PC-3 (cell line): ENCODE data around the gene METTL1. TPM values are rescaled to one million over a fixed set of nuclear protein-coding genes. Genes with fewer than 3 reads are reported as not detected.

ENCODE experiments used
- ATAC-seq: fragments of 200-7000 bp; cut with Tn5 transposase; 2 replicates; pipeline ENCODE4 v1.9.1; 2020; ENCODE audit warnings: mild to moderate bottlenecking, moderate library complexity
- BruUV-seq: library from RNA; stranded (reverse); fragments of 400-500 nt; replicated peaks from 2 replicates; lab custom pipeline; 2021; lab: Mats Ljungman, UMichigan
- CTCF ChIA-PET: fragments of 300-600 bp; sonication (Branson Sonifier 250); formaldehyde crosslinking; loops from one replicate; lab custom pipeline; 2022; ENCODE audit warnings: antibody characterized with exemption; lab: Charles Lee
- POLR2A ChIA-PET: fragments of 300-600 bp; sonication (Branson Sonifier 250); formaldehyde crosslinking; loops from one replicate; lab custom pipeline; 2022; ENCODE audit warnings: antibody characterized with exemption; ENCODE audit not compliant: unreplicated experiment; lab: Charles Lee
- DNase-seq: peaks from one replicate; pipeline ENCODE4 v3.0.0-alpha.2; 2015
- H2AFZ ChIP-seq: fragments of 300-600 bp; sonication (generic); 2 replicates; pipeline ENCODE4 v1.6.0; 2016; ENCODE audit warnings: antibody characterized with exemption, low read length
- H3F3A ChIP-seq: fragments of 300-600 bp; sonication (generic); one replicate; pipeline ENCODE4 v1.6.0; 2017; ENCODE audit warnings: antibody characterized with exemption, low read length, control low read depth, mild to moderate bottlenecking; ENCODE audit not compliant: unreplicated experiment
- H3K27ac ChIP-seq: fragments of 300-600 bp; sonication (generic); 2 replicates; pipeline ENCODE4 v1.5.1; 2016; ENCODE audit warnings: mild to moderate bottlenecking, low read length
- H3K27me3 ChIP-seq: fragments of 300-600 bp; sonication (generic); 2 replicates; pipeline ENCODE4 v1.6.1; 2016; ENCODE audit warnings: low read length, mixed read lengths
- H3K36me3 ChIP-seq: fragments of 300-600 bp; sonication (generic); 2 replicates; pipeline ENCODE4 v1.6.1; 2016; ENCODE audit warnings: low read depth, mixed run types, low read length, mixed read lengths
- H3K4me1 ChIP-seq: fragments of 300-600 bp; sonication (generic); 2 replicates; pipeline ENCODE4 v1.5.1; 2016; ENCODE audit warnings: low read length; ENCODE audit not compliant: insufficient read depth
- H3K4me2 ChIP-seq: fragments of 300-600 bp; sonication (generic); 2 replicates; pipeline ENCODE4 v1.6.0; 2016; ENCODE audit warnings: low read length
- H3K4me3 ChIP-seq: fragments of 300-600 bp; sonication (generic); 2 replicates; pipeline ENCODE4 v1.5.1; 2016; ENCODE audit warnings: mild to moderate bottlenecking, low read length, mixed read lengths
- H3K79me2 ChIP-seq: fragments of 300-600 bp; sonication (generic); 2 replicates; pipeline ENCODE4 v1.6.1; 2017; ENCODE audit warnings: low read length, mixed read lengths
- H3K9ac ChIP-seq: fragments of 300-600 bp; sonication (generic); 2 replicates; pipeline ENCODE4 v1.6.0; 2016; ENCODE audit warnings: mild to moderate bottlenecking, low read length
- H3K9me2 ChIP-seq: fragments of 300-600 bp; sonication (generic); replicated peaks from 2 replicates; pipeline ENCODE4 v1.6.1; 2016; ENCODE audit warnings: mixed run types, low read length, mixed read lengths
- H3K9me3 ChIP-seq: fragments of 300-600 bp; sonication (generic); 2 replicates; pipeline ENCODE4 v1.6.1; 2016; ENCODE audit warnings: low read length, mixed read lengths
- H4K20me1 ChIP-seq: fragments of 300-600 bp; sonication (generic); 2 replicates; pipeline ENCODE4 v1.6.1; 2016; ENCODE audit warnings: low read length, mixed read lengths
- EZH2 ChIP-seq: fragments of 300-600 bp; sonication (generic); IDR thresholded peaks from one replicate; pipeline ENCODE4 v1.6.1; 2017; ENCODE audit warnings: antibody characterized with exemption, mild to moderate bottlenecking, low read length; ENCODE audit not compliant: unreplicated experiment
- EZH2phosphoT487 ChIP-seq: fragments of 300-600 bp; sonication (generic); IDR thresholded peaks from 2 replicates; pipeline ENCODE4 v1.6.1; 2018; ENCODE audit warnings: mild to moderate bottlenecking, antibody characterized with exemption, low read length, borderline replicate concordance
- intact Hi-C: fragments of 100-400 bp; cut with micrococcal nuclease; formaldehyde crosslinking; loops from 2 replicates; pipeline ENCODE4 v1.9.0; 2023
- total RNA-seq: library from RNA; depleted of rRNA; stranded (reverse); fragments of >200 nt; gene quantifications from 2 replicates; pipeline ENCODE4 v1.2.3, GENCODE V29; 2014
- TF ChIP-seq, protein P1 (sequence below): fragments of 300-600 bp; sonication (generic); conservative IDR thresholded peaks from 2 replicates; pipeline ENCODE4 v1.5.1; 2017; ENCODE audit warnings: antibody characterized with exemption, low read depth, mild to moderate bottlenecking, low read length

The METTL1 gene
- total RNA-seq, 1 experiment from 2014 or later: 29.8 TPM

DNA sequence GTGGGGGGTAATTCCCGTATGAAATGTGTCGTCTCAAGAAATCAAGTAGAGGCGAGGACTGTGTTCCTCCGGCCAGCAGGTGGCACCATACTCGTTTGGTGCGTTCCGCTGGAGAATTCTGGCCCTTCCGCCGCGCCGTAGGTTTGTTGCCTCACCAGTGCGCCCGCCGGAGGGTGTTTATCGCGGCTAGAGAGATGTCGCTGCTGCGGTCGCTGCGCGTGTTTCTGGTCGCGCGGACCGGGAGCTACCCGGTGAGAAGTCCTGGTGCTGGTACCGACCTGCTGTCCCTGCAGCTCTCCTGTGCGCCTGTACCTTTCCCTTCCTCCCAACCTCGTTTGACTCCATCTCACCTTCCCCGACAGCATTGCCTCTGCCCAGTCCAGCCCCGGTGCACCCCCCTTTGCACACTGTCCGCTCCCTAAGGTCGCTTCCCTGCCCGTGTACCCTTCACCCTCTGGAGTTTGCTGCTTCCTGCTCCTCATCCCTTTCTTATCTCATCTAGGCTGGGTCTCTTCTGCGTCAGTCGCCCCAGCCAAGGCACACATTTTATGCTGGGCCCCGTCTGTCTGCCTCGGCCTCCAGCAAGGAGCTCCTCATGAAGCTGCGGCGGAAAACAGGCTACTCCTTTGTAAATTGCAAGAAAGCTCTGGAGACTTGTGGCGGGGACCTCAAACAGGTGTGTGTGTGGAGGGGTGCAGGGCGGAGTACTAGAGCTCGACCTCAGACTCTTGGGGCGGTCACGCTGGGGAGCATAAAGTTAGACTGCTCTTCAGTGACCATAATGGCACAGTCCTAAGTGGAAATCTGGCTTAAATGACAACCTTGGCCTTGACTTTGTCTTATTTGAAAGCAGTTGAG, 10.9 kb upstream of the METTL1 start, which contains the start of gene TSFM:
TSFM (plus strand) TSS at position 180 of the 858 bp plus-strand sequence; CDS start at position 195, 15 bp downstream.
- intact Hi-C loops: no loop called here
- H3K4me1 ChIP-seq: peaks cover 6% of the 10 kb centered on the region; the same call in 1 of the 2 replicates
- H3K4me2 ChIP-seq: peak within 1 kb of the TSS; percentile 91
- no peaks in the 10 kb centered on the region for H4K20me1 ChIP-seq
- peaks cover 18% of the 10 kb centered on the region for H3K36me3 ChIP-seq
- ChIA-PET CTCF (interaction anchor here (0.6 to 0.9 kb wide), 3 partner anchors 11 to 83 kb away, joined by 3 to 5 read pairs (median 3); partner anchors contain the start of genes EEF1AKMT3 and METTL1), POLR2A (no interaction called here)
- ATAC-seq: peak; percentile 92
- DNase-seq: peak; percentile 96
- no peaks in the 10 kb centered on the region for H3K9me2 ChIP-seq
- H3K9ac ChIP-seq: peak within 1 kb of the TSS; percentile 87
- peak within 1 kb of the TSS; percentile 79 for H2AFZ ChIP-seq
- H3K27me3 ChIP-seq: no peaks in the 10 kb centered on the region
- TF ChIP-seq, protein P1, sequence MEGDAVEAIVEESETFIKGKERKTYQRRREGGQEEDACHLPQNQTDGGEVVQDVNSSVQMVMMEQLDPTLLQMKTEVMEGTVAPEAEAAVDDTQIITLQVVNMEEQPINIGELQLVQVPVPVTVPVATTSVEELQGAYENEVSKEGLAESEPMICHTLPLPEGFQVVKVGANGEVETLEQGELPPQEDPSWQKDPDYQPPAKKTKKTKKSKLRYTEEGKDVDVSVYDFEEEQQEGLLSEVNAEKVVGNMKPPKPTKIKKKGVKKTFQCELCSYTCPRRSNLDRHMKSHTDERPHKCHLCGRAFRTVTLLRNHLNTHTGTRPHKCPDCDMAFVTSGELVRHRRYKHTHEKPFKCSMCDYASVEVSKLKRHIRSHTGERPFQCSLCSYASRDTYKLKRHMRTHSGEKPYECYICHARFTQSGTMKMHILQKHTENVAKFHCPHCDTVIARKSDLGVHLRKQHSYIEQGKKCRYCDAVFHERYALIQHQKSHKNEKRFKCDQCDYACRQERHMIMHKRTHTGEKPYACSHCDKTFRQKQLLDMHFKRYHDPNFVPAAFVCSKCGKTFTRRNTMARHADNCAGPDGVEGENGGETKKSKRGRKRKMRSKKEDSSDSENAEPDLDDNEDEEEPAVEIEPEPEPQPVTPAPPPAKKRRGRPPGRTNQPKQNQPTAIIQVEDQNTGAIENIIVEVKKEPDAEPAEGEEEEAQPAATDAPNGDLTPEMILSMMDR: peak; percentile 93
- TF ChIP-seq EZH2phosphoT487: no peak
- peak within 1 kb of the TSS; percentile 93 for H3K4me3 ChIP-seq
- no peak within 1 kb of the TSS for H3K27ac ChIP-seq
- peaks cover 31% of the 10 kb centered on the region for H3K79me2 ChIP-seq
- no peaks in the 10 kb centered on the region for H3F3A ChIP-seq
- BruUV-seq: TSS peak; percentile 52
- no peaks in the 10 kb centered on the region for H3K9me3 ChIP-seq

DNA sequence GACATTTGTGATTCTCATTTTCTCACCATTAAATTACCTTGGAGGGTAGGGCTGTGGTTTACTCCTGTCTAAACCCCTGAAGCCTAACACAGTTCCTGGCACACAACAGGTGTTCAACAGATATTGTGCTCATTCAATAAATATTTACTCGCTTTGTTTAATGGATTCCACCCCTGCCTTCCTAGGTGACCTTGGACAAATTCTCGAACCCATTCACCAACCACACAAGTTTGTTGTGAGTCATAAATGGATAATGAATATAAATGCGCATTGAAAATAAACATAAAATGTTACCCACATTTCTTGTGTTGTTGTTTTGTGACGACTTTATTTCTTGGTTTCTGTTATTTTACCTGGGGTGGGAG, 10.3 kb upstream of the METTL1 start:
- ChIA-PET POLR2A (no interaction called here), CTCF (no interaction called here)
- Histone ChIP-seq H3K4me2 (peak overlapping the region; percentile 28; the same call in 1 of the 2 replicates), H3F3A (no peaks in the 10 kb centered on the region), H3K9me2 (no peaks in the 10 kb centered on the region), H3K27ac (no peak overlapping the region), H3K79me2 (peaks cover 31% of the 10 kb centered on the region), H3K4me1 (peaks cover 6% of the 10 kb centered on the region; the same call in 1 of the 2 replicates), H3K9ac (no peak overlapping the region), H3K36me3 (peaks cover 17% of the 10 kb centered on the region), H2AFZ (no peak overlapping the region), H3K4me3 (peak overlapping the region; percentile 93; the same call in 1 of the 2 replicates), H4K20me1 (no peaks in the 10 kb centered on the region), H3K9me3 (no peaks in the 10 kb centered on the region), H3K27me3 (no peaks in the 10 kb centered on the region)
- DNase-seq (no peak), ATAC-seq (no peak)
- BruUV-seq: no TSS peak
- TF ChIP-seq EZH2phosphoT487 (no peak), EZH2 (no peak)
- TF ChIP-seq, protein P1: no peak
- intact Hi-C loops: no loop called here

DNA sequence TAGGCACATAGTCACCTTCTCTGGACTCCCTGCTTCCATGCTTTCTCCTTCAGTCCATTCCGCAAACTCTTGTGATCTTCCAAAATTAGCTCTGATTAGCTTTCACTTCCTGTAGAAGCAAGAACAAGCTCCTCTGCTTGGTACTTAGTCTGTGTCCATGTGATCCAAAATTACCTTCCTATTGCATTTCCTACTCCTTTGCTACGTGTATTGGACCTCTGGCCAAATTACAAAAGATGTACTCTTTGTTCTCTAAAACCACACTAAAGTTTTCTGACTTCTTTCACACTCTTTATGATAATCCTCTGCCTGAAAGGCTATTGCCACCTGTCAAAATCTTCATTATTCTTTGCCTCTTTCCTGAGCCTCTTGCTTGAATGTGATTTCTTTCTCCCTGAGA, 9.9 kb upstream of the METTL1 start:
- intact Hi-C loops: no loop called here
- DNase-seq (no peak), ATAC-seq (no peak)
- H3K9me3 ChIP-seq: no peaks in the 10 kb centered on the region
- no peaks in the 10 kb centered on the region for H4K20me1 ChIP-seq
- H3K4me2 ChIP-seq: no peak overlapping the region
- ChIA-PET POLR2A (no interaction called here), CTCF (no interaction called here)
- TF ChIP-seq, protein P1: no peak
- TF ChIP-seq EZH2phosphoT487 (no peak), EZH2 (no peak)
- no peak overlapping the region for H2AFZ ChIP-seq
- no peaks in the 10 kb centered on the region for H3F3A ChIP-seq
- no peak overlapping the region for H3K9ac ChIP-seq
- H3K9me2 ChIP-seq: no peaks in the 10 kb centered on the region
- no peaks in the 10 kb centered on the region for H3K27me3 ChIP-seq
- peaks cover 31% of the 10 kb centered on the region for H3K79me2 ChIP-seq
- H3K36me3 ChIP-seq: peaks cover 15% of the 10 kb centered on the region
- no peak overlapping the region for H3K4me3 ChIP-seq
- H3K4me1 ChIP-seq: peaks cover 6% of the 10 kb centered on the region; the same call in 1 of the 2 replicates
- H3K27ac ChIP-seq: no peak overlapping the region
- no TSS peak for BruUV-seq
